SK-N-MC (cell line): ENCODE measurements around the gene CEP85.

Experiments
- EZH2 ChIP-seq: fragments of 200-600 bp; sonication (generic); IDR thresholded peaks from one replicate; pipeline ENCODE4 v1.6.1; 2017; ENCODE audit warnings: antibody characterized with exemption
- FOXP2 ChIP-seq: optimal IDR thresholded peaks from 2 replicates; pipeline ENCODE3; 2011; ENCODE audit warnings: mild to moderate bottlenecking, moderate library complexity; ENCODE audit not compliant: insufficient read depth; ENCODE audit errors: extremely low read length, control extremely low read depth
- POLR2AphosphoS5 ChIP-seq: IDR thresholded peaks from 2 replicates; pipeline ENCODE4 v1.6.1; 2012; ENCODE audit warnings: mild to moderate bottlenecking, low read depth, low read length, borderline replicate concordance

DNA sequence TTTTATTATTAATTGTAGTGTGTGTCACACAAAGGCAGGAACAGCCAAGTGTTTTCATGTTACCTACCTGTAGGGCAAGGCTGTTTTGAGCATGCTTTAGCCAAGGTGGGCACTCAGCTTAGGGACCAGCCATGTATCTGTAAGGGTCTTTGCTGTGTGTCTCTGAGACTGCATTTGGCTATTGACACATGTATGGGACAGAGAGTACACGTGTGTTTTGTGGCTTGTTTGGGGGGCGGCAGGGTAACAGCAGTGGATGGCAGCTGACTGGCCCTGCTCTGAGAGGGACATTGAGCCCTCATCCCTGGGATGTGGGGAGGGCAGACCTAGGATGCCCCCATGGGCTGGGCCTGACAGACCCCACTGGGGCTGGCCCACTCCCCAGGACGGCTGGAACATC lies 36.7 kb upstream of the CEP85 start:
- TF ChIP-seq POLR2AphosphoS5: no peak
- TF ChIP-seq EZH2: no peak
- no peak for TF ChIP-seq FOXP2
